HG02763 (cell line): ENCODE results near the gene NR1H3.
"Not testable (repeated sequence)": the region's sequence is repeated elsewhere in the genome, so short reads cannot be mapped to it uniquely, and the experiment has no call there.

Experiments used
- ATAC-seq: cut with Tn5 transposase; IDR thresholded peaks from one replicate; pipeline ENCODE4 v1.9.1; 2021; ENCODE audit warnings: mild to moderate bottlenecking, moderate library complexity; ENCODE audit not compliant: unreplicated experiment

The NR1H3 gene

GRCh38 chr11:47302853-47303252 is 45.1 kb downstream of the NR1H3 start:
- ATAC-seq = no peak

GRCh38 chr11:47305734-47306483 is 48.1 kb downstream of the NR1H3 start:
- no peak for ATAC-seq

- no peak for ATAC-seq
Measured at GRCh38 chr11:47306484-47306844, 48.7 kb downstream of the NR1H3 start.

- ATAC-seq = no peak
Measured at GRCh38 chr11:47308050-47308823, 50.4 kb downstream of the NR1H3 start.

- no peak for ATAC-seq
Measured at GRCh38 chr11:47314992-47315391, 57.2 kb downstream of the NR1H3 start.

GRCh38 chr11:47316501-47316900 is 58.7 kb downstream of the NR1H3 start:
- not testable (repeated sequence) for ATAC-seq

GRCh38 chr11:47317064-47317828 is 59.5 kb downstream of the NR1H3 start:
- ATAC-seq = no peak

- no peak for ATAC-seq
Measured at GRCh38 chr11:47318166-47318565, 60.4 kb downstream of the NR1H3 start.
